ENCODE measurements around the gene SPON1.

Gene SPON1

DNA sequence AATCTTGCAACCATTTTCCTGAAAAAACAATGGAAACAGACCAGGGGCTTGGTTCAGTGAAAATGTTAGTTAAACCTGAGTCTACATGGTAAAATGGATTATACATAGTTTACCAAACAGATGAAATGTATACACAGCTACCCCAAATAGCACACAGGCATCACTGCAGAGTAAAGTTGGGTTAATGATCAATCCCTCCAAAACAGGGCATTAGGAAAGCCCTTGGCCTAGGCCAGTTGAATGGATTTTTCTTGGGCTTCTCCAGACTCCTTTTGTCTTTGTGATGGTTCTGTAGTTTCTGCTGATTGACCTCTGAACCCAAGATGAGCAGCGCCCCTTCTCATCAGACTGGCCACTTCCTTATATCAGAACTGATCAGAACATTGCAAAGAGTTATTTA is 222.9 kb downstream of the SPON1 start:
- no peak overlapping the region for H3K4me3 ChIP-seq (ENCODE audit: low read depth in 1 of 2, low read length in 2 of 2)
- no peak overlapping the region for H2AFZ ChIP-seq (ENCODE audit: low read depth, low read length)
- no peaks in the 10 kb centered on the region for H3K9me3 ChIP-seq (ENCODE audit: insufficient read depth, low read length, severe bottlenecking)
- H4K20me1 ChIP-seq (ENCODE audit: insufficient read depth, low read length) = no peaks in the 10 kb centered on the region
- H3K4me2 ChIP-seq (ENCODE audit: insufficient read depth, low read length) = no peak overlapping the region
- H3K9ac ChIP-seq (ENCODE audit: low read depth, low read length) = no peak overlapping the region
- no peaks in the 10 kb centered on the region for H3K27me3 ChIP-seq (ENCODE audit: insufficient read depth, low read length, poor library complexity)
- no peak for ATAC-seq (ENCODE audit: insufficient read depth, low read depth)
- H3K27ac ChIP-seq (ENCODE audit: low read length) = no peak overlapping the region
- no peak for TF ChIP-seq EZH2 (IDR thresholded peaks at IDR 0.05; ENCODE audit: borderline replicate concordance, low read depth, low read length, severe bottlenecking)
- TF ChIP-seq, protein P1, sequence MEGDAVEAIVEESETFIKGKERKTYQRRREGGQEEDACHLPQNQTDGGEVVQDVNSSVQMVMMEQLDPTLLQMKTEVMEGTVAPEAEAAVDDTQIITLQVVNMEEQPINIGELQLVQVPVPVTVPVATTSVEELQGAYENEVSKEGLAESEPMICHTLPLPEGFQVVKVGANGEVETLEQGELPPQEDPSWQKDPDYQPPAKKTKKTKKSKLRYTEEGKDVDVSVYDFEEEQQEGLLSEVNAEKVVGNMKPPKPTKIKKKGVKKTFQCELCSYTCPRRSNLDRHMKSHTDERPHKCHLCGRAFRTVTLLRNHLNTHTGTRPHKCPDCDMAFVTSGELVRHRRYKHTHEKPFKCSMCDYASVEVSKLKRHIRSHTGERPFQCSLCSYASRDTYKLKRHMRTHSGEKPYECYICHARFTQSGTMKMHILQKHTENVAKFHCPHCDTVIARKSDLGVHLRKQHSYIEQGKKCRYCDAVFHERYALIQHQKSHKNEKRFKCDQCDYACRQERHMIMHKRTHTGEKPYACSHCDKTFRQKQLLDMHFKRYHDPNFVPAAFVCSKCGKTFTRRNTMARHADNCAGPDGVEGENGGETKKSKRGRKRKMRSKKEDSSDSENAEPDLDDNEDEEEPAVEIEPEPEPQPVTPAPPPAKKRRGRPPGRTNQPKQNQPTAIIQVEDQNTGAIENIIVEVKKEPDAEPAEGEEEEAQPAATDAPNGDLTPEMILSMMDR (IDR thresholded peaks at IDR 0.05; ENCODE audit: borderline replicate concordance, extremely low read depth, low read length, poor library complexity, severe bottlenecking) = no peak
- no peaks in the 10 kb centered on the region for H3K79me2 ChIP-seq (ENCODE audit: insufficient read depth, low read length)
- no peaks in the 10 kb centered on the region for H3K4me1 ChIP-seq (ENCODE audit: insufficient read depth, low read length)
- DNase-seq = no peak
- H3K36me3 ChIP-seq (ENCODE audit: insufficient read depth, low read length) = no peaks in the 10 kb centered on the region

DNA sequence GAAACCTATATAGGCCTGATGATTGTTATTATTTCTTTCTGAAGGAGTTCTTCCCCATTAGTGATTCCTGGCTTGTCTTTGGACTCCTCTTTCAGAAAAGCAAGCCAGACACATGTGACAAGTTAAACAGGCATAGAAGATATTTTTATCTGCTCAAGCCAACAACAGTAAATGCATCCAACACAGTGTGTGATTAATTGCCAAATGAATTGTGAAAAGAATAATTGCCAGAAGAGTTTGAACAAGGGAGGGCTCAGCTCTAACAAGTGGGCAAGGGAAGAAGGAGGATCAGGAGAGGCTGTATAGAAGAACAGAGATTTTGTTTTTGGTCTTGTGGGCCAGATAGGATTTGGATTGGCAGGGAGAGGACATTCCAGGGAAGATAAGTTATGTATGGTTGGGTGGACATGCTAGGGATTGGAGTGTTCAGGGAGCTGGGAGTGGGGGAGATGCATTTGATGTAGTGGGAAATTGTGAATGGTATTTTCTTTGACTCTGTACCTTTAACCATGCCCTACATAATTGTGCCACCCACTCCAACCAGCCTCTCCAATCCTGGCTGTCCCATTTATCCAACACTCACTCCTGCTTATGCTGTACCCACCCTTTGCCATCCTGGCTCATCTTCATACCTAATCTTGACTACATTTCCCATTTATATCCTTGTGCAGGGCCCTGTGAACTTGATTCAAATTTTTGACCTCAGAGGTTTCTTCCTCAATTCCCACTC is 223.7 kb downstream of the SPON1 start:
- Histone ChIP-seq H3K36me3 (ENCODE audit: insufficient read depth, low read length) (no peaks in the 10 kb centered on the region), H3K79me2 (ENCODE audit: insufficient read depth, low read length) (no peaks in the 10 kb centered on the region), H3K4me2 (ENCODE audit: insufficient read depth, low read length) (no peak overlapping the region), H3K9ac (ENCODE audit: low read depth, low read length) (no peak overlapping the region), H3K27ac (ENCODE audit: low read length) (no peak overlapping the region), H3K4me3 (ENCODE audit: low read depth in 1 of 2, low read length in 2 of 2) (no peak overlapping the region), H4K20me1 (ENCODE audit: insufficient read depth, low read length) (no peaks in the 10 kb centered on the region), H3K4me1 (ENCODE audit: insufficient read depth, low read length) (no peaks in the 10 kb centered on the region), H2AFZ (ENCODE audit: low read depth, low read length) (no peak overlapping the region), H3K27me3 (ENCODE audit: insufficient read depth, low read length, poor library complexity) (no peaks in the 10 kb centered on the region), H3K9me3 (ENCODE audit: insufficient read depth, low read length, severe bottlenecking) (no peaks in the 10 kb centered on the region)
- TF ChIP-seq EZH2 (IDR thresholded peaks at IDR 0.05; ENCODE audit: borderline replicate concordance, low read depth, low read length, severe bottlenecking) = no peak
- TF ChIP-seq, protein P1 (IDR thresholded peaks at IDR 0.05; ENCODE audit: borderline replicate concordance, extremely low read depth, low read length, poor library complexity, severe bottlenecking) = no peak
- ATAC-seq (ENCODE audit: insufficient read depth, low read depth) = no peak
- DNase-seq = no peak

DNA sequence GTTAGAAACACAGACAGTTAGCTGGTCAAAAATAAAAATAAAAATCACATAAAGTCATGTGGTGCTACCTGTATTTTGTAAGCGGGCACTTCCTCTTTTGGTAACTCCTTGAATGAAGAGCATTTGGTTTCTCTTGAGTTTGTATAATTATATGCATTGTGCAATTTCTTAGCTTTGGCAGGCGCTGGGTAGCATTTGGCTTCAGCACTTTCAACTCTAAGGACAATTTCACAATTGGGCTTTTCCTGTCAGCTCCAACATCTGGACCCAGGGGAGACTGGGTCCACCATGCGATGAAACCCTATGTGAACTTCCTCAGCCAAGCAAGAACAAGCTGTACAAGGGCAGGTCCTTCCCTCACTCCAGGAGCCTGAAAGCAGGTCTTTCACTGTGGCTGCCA is 227.4 kb downstream of the SPON1 start:
- Histone ChIP-seq H3K27ac (ENCODE audit: low read length) (no peak overlapping the region), H3K4me3 (ENCODE audit: low read depth in 1 of 2, low read length in 2 of 2) (no peak overlapping the region), H3K27me3 (ENCODE audit: insufficient read depth, low read length, poor library complexity) (no peaks in the 10 kb centered on the region), H2AFZ (ENCODE audit: low read depth, low read length) (no peak overlapping the region), H3K36me3 (ENCODE audit: insufficient read depth, low read length) (no peaks in the 10 kb centered on the region), H4K20me1 (ENCODE audit: insufficient read depth, low read length) (no peaks in the 10 kb centered on the region), H3K4me1 (ENCODE audit: insufficient read depth, low read length) (no peaks in the 10 kb centered on the region), H3K79me2 (ENCODE audit: insufficient read depth, low read length) (no peaks in the 10 kb centered on the region), H3K9ac (ENCODE audit: low read depth, low read length) (no peak overlapping the region), H3K9me3 (ENCODE audit: insufficient read depth, low read length, severe bottlenecking) (no peaks in the 10 kb centered on the region), H3K4me2 (ENCODE audit: insufficient read depth, low read length) (no peak overlapping the region)
- no peak for DNase-seq
- ATAC-seq (ENCODE audit: insufficient read depth, low read depth) = no peak
- no peak for TF ChIP-seq EZH2 (IDR thresholded peaks at IDR 0.05; ENCODE audit: borderline replicate concordance, low read depth, low read length, severe bottlenecking)
- TF ChIP-seq, protein P1 (IDR thresholded peaks at IDR 0.05; ENCODE audit: borderline replicate concordance, extremely low read depth, low read length, poor library complexity, severe bottlenecking) = no peak
